Adrenal gland (tissue), 12 donors: ENCODE data around the gene SHISA2. TPM values are rescaled to one million over a fixed set of nuclear protein-coding genes. Genes with fewer than 3 reads are reported as not detected.

ENCODE experiments used
- DNase-seq, 7 donors: peaks; one replicate each; pipeline ENCODE4 v3.0.0-alpha.2; 2019 to 2020
- H3K27ac ChIP-seq, 5 donors: fragments of 200-600 bp; sonication (generic) in 4 of 5; 1 replicate in 3 of 5; 2 replicates in 2 of 5; pipeline versions ENCODE4 v1.5.1 to v1.8.0; 2016 to 2020; ENCODE audit warnings: mild to moderate bottlenecking in 1 of 5
- H3K27me3 ChIP-seq: fragments of 200-600 bp; 2 replicates; pipeline ENCODE4 v1.8.0; 2021
- H3K36me3 ChIP-seq, 2 donors: fragments of 200-600 bp; replicated peaks in 1 of 2; 1 replicate in 1 of 2; 2 replicates in 1 of 2; pipeline versions ENCODE4 v1.5.1 to v1.8.0; 2018 to 2022
- H3K4me1 ChIP-seq, 2 donors: fragments of 200-600 bp; replicated peaks in 1 of 2; 1 replicate in 1 of 2; 2 replicates in 1 of 2; pipeline versions ENCODE4 v1.5.1 to v1.8.0; 2018 to 2021
- H3K4me3 ChIP-seq, 4 donors: fragments of 200-600 bp; sonication (generic) in 3 of 4; one replicate each; pipeline ENCODE4 v1.5.1; 2016 to 2018
- H3K9me3 ChIP-seq, 3 donors: fragments of 200-600 bp; sonication (generic) in 1 of 3; replicated peaks in 1 of 3; 1 replicate in 2 of 3; 2 replicates in 1 of 3; pipeline versions ENCODE4 v1.5.1 to v1.8.0; 2016 to 2021
- POLR2A ChIP-seq, 2 donors: fragments of 450-650 bp; IDR thresholded peaks; one replicate each; pipeline ENCODE4 v1.6.1; 2017; ENCODE audit warnings: antibody characterized with exemption in 2 of 2, mild to moderate bottlenecking in 2 of 2, moderate library complexity in 1 of 2
- WGBS, 4 donors: extraction: QIAGEN DNeasy Blood & Tissue Kit in 2 of 4; methylation state at CpG; one replicate each; pipeline versions ENCODE4 v1.1.5 to v1.1.7; 2013 to 2017; 5-methylcytosine and 5-hydroxymethylcytosine counted together
- intact Hi-C, 2 donors: fragments of 100-400 bp; cut with DNase I; formaldehyde crosslinking; loops; one replicate each; pipeline versions ENCODE4 v1.14.1 to v1.15.0; 2022 to 2023
- polyA plus RNA-seq, 3 donors: library from polyadenylated mRNA; stranded (reverse); fragments of 200-250 nt in 2 of 3; fragments of 350-450 nt in 1 of 3; fragmentation: Illumina TruSeq in 1 of 3; extraction: RNeasy Lipid Tissue Mini Kit (QIAGEN cat#74804) in 1 of 3; gene quantifications; one replicate each; pipeline ENCODE4 v1.2.3, GENCODE V29; 2013 to 2014
- total RNA-seq, 9 donors: library from RNA; depleted of rRNA in 4 of 9; stranded (reverse); fragments of >200 nt in 4 of 9; fragments of 120-200 nt in 1 of 9; fragmentation: NEBNext Ultra II Directional in 1 of 9; extraction: Animal tissue kit (Norgen Biotek cat#: 25700) in 1 of 9; gene quantifications; one replicate each; pipeline versions ENCODE4 v1.1.0 to v1.2.4, GENCODE V29; 2013 to 2023
- TF ChIP-seq, protein P1 (sequence below), 6 experiments: fragments of 450-650 bp in 4 of 6; fragments of 200-600 bp in 2 of 6; sonication (generic) in 1 of 6; IDR thresholded peaks; 1 replicate in 5 of 6; 2 replicates in 1 of 6; pipeline versions ENCODE4 v1.5.1 to v1.8.0; 2016 to 2021; ENCODE audit warnings: antibody characterized with exemption in 6 of 6, mild to moderate bottlenecking in 2 of 6, moderate library complexity in 1 of 6
- donor health status: healthy with polysubstance abuse.
- donor health status: Bipolar disorder and iron deficiency.
- donor health status: DM: yes; HTN: yes; CAD: no.
- donor health status: DM: no; HTN: no; CAD: no.
- donor health status: DM: no; HTN: no; CAD: no.
- donor health status: DM: yes; HTN: yes; CAD: no.

Gene SHISA2
- total and polyA plus RNA-seq, 12 donors = 0.07 to 2.6 (median 0.26) TPM; not detected in 5

DNA sequence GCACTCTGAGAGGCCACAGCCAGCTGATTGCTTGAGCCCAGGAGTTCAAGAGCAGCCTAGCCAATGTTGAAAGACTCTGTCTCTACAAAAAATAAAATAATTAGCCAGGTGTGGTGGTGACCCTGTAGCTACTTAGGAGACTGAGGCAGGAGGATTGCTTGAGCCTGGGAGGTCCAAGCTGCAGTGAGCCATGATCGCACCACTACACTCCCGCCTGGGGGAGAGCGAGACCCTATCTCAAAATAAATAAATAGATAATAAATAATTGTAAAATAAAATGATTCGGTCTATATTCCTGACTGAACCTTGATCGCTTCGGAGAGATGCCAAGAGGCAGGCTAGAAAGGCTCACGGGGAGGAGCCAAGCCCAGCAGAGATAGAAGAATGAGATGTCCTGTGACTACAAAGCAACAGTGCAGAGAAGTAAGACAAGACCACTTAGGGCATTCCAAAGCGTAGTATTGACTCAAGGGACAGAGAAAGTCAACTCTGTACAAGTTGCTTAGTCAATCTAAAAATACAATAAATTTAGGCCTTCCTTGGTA, 12.8 kb downstream of the SHISA2 start:
- Histone ChIP-seq H3K9me3 (no peaks in the 10 kb centered on the region), H3K36me3 (no peaks in the 10 kb centered on the region), H3K4me1 (no peaks in the 10 kb centered on the region), H3K4me3 (no peak overlapping the region), H3K27ac (no peak overlapping the region), H3K27me3 (no peaks in the 10 kb centered on the region)
- TF ChIP-seq, protein P1, sequence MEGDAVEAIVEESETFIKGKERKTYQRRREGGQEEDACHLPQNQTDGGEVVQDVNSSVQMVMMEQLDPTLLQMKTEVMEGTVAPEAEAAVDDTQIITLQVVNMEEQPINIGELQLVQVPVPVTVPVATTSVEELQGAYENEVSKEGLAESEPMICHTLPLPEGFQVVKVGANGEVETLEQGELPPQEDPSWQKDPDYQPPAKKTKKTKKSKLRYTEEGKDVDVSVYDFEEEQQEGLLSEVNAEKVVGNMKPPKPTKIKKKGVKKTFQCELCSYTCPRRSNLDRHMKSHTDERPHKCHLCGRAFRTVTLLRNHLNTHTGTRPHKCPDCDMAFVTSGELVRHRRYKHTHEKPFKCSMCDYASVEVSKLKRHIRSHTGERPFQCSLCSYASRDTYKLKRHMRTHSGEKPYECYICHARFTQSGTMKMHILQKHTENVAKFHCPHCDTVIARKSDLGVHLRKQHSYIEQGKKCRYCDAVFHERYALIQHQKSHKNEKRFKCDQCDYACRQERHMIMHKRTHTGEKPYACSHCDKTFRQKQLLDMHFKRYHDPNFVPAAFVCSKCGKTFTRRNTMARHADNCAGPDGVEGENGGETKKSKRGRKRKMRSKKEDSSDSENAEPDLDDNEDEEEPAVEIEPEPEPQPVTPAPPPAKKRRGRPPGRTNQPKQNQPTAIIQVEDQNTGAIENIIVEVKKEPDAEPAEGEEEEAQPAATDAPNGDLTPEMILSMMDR (IDR thresholded peaks at IDR 0.05) = no peak
- no peak for TF ChIP-seq POLR2A (IDR thresholded peaks at IDR 0.05)
- DNase-seq = no peak
- intact Hi-C loops = no loop called here
- WGBS, 4 donors = 90 to 98% (median 93%) methylated on average over 8 of the region's 8 CpGs

DNA sequence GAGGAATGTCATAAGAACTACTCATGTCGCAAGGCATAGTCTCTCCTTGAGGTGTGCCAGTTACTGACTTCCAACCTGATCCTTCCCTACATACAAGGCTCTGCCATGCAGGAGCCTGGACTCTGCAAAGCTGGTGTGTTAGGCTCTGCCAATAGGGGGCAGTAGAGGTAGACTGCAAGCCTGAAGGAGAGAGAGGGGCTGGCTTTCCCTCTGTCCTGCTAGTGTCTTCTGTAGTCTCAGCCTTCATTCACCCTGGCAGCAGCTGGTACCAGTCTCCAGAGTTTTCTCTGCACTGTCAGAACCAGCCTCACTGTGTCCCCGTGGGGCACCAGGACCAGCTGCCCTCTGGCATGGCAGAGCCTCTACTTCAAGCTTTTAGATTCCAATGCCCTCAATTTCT, 14.5 kb downstream of the SHISA2 start:
- Histone ChIP-seq H3K36me3 (no peaks in the 10 kb centered on the region), H3K4me1 (no peaks in the 10 kb centered on the region), H3K9me3 (no peaks in the 10 kb centered on the region), H3K27me3 (peaks cover 4% of the 10 kb centered on the region), H3K27ac (no peak overlapping the region), H3K4me3 (no peak overlapping the region)
- 43 to 54% (median 51%) methylated on average over 2 of the region's 2 CpGs for WGBS, 4 donors
- intact Hi-C loops = no loop called here
- DNase-seq = peak in 1 of 7 donors; percentile 13
- no peak for TF ChIP-seq POLR2A (IDR thresholded peaks at IDR 0.05)
- TF ChIP-seq, protein P1 (IDR thresholded peaks at IDR 0.05) = peak in 1 of 6 experiments; percentile 24

DNA sequence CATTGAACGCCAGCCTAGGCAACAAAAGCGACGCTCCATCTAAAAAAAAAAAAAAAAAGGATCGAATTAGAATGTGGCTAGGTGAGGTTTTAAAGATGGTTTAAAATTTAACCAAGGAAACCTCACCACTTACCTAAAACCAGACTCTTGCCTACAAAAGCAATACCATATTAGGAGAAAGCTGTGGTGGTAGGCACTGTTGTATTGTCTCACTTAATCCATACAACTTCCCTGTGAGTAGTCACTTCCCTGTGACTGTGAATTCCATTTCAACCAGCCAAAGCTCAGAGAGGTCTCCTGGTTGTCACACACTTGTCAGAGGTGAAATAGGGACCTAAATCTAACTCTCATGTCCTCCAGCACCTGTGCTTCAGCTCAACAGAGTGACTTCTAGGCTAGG, 15.4 kb downstream of the SHISA2 start:
- Histone ChIP-seq H3K4me1 (no peaks in the 10 kb centered on the region), H3K27me3 (peaks cover 4% of the 10 kb centered on the region), H3K4me3 (no peak overlapping the region), H3K36me3 (no peaks in the 10 kb centered on the region), H3K9me3 (no peaks in the 10 kb centered on the region), H3K27ac (no peak overlapping the region)
- no peak for DNase-seq
- intact Hi-C loops = no loop called here
- WGBS, 4 donors = 82 to 94% (median 91%) methylated on average over 4 of the region's 4 CpGs
- TF ChIP-seq POLR2A (IDR thresholded peaks at IDR 0.05) = no peak
- TF ChIP-seq, protein P1 (IDR thresholded peaks at IDR 0.05) = no peak

DNA sequence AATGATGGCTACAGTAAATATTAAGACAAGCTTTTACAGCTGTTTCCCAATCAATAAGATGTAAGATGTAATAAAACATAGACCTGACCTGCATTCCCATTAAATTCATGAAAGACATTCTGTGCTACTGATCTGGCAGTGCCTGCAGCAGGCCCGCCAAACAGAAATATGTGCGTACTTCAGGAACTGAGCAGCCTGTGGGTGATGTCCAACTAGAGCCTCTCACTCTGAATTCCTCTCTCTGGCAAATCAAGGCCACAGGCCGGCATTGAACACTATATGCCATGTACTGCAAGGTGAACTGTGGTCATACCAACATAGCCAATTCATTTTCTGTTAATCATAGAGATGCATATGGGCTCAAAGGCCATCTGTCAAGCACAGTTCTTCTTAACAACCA, 17.8 kb downstream of the SHISA2 start:
- TF ChIP-seq, protein P1 (IDR thresholded peaks at IDR 0.05) = no peak
- no peak for TF ChIP-seq POLR2A (IDR thresholded peaks at IDR 0.05)
- H3K9me3 ChIP-seq = no peaks in the 10 kb centered on the region
- no peaks in the 10 kb centered on the region for H3K4me1 ChIP-seq
- no peak overlapping the region for H3K27ac ChIP-seq
- WGBS, 4 donors = 73 to 82% (median 76%) methylated on average over 3 of the region's 3 CpGs
- no peak for DNase-seq
- no peak overlapping the region for H3K4me3 ChIP-seq
- peaks cover 4% of the 10 kb centered on the region for H3K27me3 ChIP-seq
- intact Hi-C loops = no loop called here
- H3K36me3 ChIP-seq = no peaks in the 10 kb centered on the region
